GM12864 (cell line): Measurements from ENCODE around the gene LACTBL1.
A peak's percentile ranks its signal among the peaks of the same experiment; 100 is the strongest.

Experiments used
- DNase-seq: peaks from one replicate; pipeline ENCODE4 v3.0.0-alpha.2; 2011; ENCODE audit warnings: low read depth
- H3K4me3 ChIP-seq: 2 replicates; pipeline ENCODE4 v1.5.1; 2011; ENCODE audit warnings: mild to moderate bottlenecking, low read depth, low read length, control low read depth
- TF ChIP-seq, protein P1 (sequence below): IDR thresholded peaks from 2 replicates; pipeline ENCODE4 v1.5.1; 2011; ENCODE audit warnings: low read depth, mild to moderate bottlenecking, moderate library complexity, low read length, control low read depth, inconsistent platforms; ENCODE audit errors: missing control alignments

LACTBL1 gene, protein sequence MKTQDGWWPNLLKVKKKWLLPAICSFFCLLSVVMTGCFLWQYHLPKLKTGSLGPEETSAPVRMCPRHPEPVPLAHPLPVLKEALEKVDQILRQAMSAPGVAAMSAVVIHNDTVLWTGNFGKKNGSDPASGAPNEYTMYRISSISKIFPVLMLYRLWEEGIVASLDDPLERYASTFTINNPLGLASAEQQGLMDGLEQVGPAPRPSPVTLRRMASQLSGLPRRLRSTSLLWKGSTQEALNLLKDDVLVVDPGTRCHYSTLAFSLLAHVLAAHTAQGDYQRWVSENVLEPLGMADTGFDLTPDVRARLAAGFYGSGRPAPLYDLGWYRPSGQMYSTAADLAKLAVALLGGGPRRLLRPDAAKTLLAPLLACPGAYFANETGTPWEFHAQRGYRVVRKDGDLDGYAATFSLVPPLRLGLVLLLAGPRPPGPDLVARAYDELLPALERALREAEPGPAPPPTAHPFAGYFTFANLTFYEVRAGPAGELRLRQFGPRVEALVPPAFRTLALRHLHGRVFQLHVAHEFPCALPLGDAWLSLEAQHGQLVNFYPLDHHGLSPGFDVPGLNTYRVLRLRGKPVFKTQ

DNA sequence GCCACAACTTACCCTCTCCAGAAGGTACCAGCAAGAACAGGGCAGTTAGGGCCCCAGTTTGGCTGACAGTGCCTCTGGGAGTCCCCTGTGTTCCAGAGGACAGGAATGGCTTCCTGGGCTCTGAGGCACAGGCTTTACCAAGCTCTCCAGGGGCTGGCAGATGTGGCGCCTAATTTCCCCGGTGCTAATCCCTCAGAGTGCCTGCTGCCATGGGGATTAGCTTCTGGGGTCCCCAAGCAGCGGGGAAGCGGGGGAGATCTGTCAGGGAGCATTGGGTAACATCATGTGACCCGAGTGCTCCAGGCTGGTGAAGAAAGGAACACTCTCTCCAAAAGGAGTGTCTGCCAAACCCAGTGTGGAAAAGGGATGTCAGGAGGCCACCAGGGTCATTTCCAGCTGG, at the start of gene LACTBL1:
Gene LACTBL1, minus strand, starts transcription at position 107 of the 400 bp plus-strand sequence. CDS start 550 bp downstream, outside the sequence.
- TF ChIP-seq, protein P1, sequence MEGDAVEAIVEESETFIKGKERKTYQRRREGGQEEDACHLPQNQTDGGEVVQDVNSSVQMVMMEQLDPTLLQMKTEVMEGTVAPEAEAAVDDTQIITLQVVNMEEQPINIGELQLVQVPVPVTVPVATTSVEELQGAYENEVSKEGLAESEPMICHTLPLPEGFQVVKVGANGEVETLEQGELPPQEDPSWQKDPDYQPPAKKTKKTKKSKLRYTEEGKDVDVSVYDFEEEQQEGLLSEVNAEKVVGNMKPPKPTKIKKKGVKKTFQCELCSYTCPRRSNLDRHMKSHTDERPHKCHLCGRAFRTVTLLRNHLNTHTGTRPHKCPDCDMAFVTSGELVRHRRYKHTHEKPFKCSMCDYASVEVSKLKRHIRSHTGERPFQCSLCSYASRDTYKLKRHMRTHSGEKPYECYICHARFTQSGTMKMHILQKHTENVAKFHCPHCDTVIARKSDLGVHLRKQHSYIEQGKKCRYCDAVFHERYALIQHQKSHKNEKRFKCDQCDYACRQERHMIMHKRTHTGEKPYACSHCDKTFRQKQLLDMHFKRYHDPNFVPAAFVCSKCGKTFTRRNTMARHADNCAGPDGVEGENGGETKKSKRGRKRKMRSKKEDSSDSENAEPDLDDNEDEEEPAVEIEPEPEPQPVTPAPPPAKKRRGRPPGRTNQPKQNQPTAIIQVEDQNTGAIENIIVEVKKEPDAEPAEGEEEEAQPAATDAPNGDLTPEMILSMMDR: no peak
- DNase-seq: no peak
- no peak within 1 kb of the TSS for H3K4me3 ChIP-seq

DNA sequence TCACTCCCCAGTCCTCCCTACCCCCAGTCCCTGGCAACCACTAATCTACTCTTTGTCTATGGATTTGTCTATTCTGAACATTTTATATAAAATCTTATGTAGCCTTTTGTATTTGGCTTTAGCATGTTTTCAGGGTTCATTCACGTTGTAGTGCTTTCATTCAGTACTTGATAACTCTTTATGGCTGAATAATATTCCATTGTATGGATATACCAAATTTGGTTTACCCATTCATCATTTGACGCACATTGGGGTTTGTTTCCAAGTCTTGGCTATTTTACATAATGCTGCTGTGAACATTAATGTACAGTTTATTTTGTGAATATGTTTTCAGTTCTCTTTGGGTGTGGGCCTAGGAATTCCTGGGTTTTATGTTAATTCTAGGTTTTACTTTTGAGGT, 49.2 kb upstream of the LACTBL1 start:
- TF ChIP-seq, protein P1: no peak
- DNase-seq: no peak
- H3K4me3 ChIP-seq: no peak overlapping the region; the same call in 1 of the 2 replicates

DNA sequence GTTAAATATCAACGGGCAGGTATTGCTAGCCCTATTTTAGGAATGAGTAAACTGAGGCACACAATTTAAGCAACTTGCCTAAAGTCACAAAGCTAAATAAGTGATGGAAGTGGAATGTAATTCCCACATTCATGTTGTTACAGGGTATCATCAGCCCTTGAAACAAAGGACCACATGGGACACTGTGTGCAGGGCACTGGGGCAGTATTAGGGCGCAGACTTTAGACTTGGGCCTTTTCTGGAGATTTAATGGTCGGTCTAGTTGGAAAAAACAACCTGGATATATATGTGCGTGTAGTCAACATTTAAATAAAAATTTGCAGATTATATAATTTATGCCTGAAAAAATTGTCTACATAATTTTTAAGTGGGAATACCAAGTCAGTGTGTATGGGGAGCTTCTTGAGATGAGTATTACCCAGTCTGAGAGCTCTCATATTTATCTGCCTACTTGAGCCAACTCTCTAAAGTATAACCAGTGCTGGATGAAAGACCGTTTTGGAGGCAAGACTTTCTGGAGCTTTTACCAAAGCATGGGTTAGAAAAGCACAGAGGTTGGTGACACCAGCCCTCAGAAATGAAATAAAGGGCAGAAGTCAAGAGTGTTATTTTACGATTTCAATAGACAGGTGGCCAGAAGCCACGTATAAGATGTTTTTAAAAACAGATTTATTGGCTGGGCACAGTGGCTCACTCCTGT, 48.2 kb upstream of the LACTBL1 start:
- no peak for DNase-seq
- peak overlapping the region; percentile 94 for H3K4me3 ChIP-seq
- TF ChIP-seq, protein P1: no peak

DNA sequence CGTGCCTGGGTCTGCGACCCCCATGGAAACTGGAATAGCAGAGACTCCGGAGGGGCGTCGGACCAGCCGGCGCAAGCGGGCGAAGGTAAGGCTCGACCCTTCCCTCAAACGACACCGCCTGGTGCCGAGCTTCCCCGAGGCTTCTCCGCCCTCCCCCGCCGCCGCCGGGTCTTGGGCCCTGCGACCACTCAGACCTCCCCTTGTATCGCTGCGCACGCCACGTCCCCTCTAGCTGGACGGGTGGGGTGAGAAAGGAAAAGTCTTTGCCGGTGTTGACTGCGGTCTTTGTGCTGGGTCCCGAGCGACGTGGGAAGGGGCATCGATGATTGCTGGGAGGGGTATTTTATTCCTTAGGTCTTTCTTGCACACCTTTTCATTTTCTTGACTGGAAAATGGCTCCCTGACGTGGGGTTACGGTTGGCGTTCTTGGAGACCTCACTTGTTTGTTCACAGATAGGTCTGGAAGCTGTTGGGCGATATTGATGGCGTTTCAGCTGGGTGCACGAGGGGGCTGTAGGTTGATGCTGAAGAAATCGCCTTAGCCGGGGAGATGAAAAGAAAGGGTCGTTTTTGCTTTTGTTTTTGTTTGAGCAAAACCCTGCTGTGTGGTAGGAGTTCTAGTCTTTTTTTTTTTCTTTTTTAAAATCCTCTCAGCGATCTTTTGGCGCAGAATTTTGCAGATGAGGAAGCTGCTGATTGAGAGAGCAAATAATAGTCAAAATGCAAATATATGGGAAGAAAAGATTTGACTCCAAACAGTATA, 47.4 kb upstream of the LACTBL1 start:
- H3K4me3 ChIP-seq: peak overlapping the region; percentile 94
- TF ChIP-seq, protein P1: no peak
- no peak for DNase-seq

DNA sequence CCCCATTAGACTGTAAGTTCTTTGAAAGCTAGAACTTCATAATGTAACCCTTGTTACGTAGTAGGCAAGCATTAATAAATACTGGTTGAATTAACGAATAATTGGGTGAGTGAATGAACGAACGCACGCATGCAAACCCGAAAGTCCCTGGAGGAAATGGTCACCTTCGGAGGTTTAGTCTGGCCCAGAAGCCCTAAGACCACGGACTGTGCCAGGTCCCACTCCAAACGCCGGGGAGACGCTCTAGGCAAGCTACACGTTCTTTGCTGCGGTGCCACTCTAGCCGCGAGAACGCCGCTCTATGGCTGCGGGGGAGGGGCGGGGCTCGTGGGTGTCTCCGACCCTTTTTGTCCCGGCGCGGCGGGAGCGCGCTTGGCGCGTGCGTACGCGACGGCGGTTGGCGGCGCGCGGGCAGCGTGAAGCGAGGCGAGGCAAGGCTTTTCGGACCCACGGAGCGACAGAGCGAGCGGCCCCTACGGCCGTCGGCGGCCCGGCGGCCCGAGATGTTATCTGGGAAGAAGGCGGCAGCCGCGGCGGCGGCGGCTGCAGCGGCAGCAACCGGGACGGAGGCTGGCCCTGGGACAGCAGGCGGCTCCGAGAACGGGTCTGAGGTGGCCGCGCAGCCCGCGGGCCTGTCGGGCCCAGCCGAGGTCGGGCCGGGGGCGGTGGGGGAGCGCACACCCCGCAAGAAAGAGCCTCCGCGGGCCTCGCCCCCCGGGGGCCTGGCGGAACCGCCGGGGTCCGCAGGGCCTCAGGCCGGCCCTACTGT, 46.6 kb upstream of the LACTBL1 start, which contains the start of gene KDM1A:
Gene KDM1A, plus strand, starts transcription at position 375 of the 769 bp plus-strand sequence. Its CDS starts 129 bp downstream, at position 504.
- H3K4me3 ChIP-seq: peak within 1 kb of the TSS; percentile 94
- peak; percentile 92 for DNase-seq
- TF ChIP-seq, protein P1: peak; percentile 39

DNA sequence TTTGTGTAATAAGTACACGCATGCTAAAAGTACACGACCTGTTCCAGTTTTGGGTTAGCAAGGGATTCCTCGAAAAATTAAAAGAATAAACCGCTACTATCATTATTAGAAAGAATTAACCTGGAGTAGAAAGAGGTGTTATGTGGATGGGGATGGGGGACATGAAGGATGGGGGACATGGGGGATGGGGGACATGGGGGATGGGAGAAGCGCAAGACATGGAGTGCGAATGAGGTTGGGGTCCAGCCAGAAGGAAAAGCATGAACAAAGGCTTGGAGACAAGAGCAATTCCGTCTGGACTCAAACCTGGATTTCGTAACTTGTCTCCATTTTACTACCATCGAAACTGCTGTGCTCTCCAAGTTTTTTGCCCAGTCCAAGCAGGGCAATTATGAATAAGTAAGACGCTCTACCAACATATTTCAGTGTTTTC, 46.0 kb upstream of the LACTBL1 start:
- TF ChIP-seq, protein P1: no peak
- H3K4me3 ChIP-seq: peak overlapping the region; percentile 94
- no peak for DNase-seq
